BLaER1 (cell line): Measurements from ENCODE around the gene LSM2.

Experiments used
- H3K27ac ChIP-seq: shearing (Covaris generic); formaldehyde crosslinking; 2 replicates; pipeline ENCODE4 v1.8.1; 2022
- H3K27me3 ChIP-seq: shearing (Covaris generic); formaldehyde crosslinking; 2 replicates; pipeline ENCODE4 v1.8.1; 2022
- H3K36me3 ChIP-seq: shearing (Covaris generic); formaldehyde crosslinking; 2 replicates; pipeline ENCODE4 v1.8.1; 2022
- H3K4me1 ChIP-seq: shearing (Covaris generic); formaldehyde crosslinking; 2 replicates; pipeline ENCODE4 v1.8.1; 2022
- H3K4me2 ChIP-seq: shearing (Covaris generic); formaldehyde crosslinking; 2 replicates; pipeline ENCODE4 v1.8.1; 2022
- H3K4me3 ChIP-seq: shearing (Covaris generic); formaldehyde crosslinking; 2 replicates; pipeline ENCODE4 v1.8.1; 2022
- H3K9ac ChIP-seq: shearing (Covaris generic); formaldehyde crosslinking; 2 replicates; pipeline ENCODE4 v1.8.1; 2022
- H3K9me3 ChIP-seq: shearing (Covaris generic); formaldehyde crosslinking; 2 replicates; pipeline ENCODE4 v1.8.1; 2022
- H4K20me1 ChIP-seq: shearing (Covaris generic); formaldehyde crosslinking; 2 replicates; pipeline ENCODE4 v1.8.1; 2022
- Cebpa-rat ChIP-seq: shearing (Covaris generic); IDR thresholded peaks from 2 replicates; pipeline ENCODE4 v1.8.1; 2022

Gene LSM2

DNA sequence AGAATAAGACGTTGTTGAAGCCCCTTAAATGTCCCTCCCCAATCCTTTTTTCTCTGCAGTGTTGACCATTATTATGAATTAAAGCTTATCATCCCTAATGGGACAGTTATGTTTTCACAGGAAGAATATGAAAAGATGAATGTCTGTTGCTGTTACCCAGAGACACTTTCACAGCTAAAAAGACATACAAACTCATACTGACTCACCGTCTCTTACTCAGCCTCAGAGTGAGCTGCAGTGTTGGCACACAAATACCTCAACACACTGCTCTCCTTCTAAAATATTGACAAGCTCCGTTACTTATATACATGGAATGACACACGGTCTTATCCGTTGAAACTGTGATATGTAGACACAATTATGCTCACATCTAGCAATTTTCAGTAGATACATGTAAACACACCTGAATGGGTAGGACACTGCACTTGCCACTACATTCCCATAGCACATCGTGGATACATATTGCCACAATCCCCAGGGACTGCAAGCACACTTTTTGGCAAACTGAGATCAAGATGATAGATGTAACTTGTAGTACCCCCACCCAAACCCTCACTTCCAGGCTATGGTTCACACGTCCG lies 53.9 kb downstream of the LSM2 start:
- Histone ChIP-seq H3K27ac (no peak overlapping the region), H3K4me1 (no peaks in the 10 kb centered on the region), H3K9ac (no peak overlapping the region), H3K36me3 (peaks cover 46% of the 10 kb centered on the region), H3K4me2 (no peak overlapping the region), H3K27me3 (no peaks in the 10 kb centered on the region), H3K9me3 (no peaks in the 10 kb centered on the region), H4K20me1 (no peaks in the 10 kb centered on the region), H3K4me3 (no peak overlapping the region)
- no peak for TF ChIP-seq Cebpa-rat

DNA sequence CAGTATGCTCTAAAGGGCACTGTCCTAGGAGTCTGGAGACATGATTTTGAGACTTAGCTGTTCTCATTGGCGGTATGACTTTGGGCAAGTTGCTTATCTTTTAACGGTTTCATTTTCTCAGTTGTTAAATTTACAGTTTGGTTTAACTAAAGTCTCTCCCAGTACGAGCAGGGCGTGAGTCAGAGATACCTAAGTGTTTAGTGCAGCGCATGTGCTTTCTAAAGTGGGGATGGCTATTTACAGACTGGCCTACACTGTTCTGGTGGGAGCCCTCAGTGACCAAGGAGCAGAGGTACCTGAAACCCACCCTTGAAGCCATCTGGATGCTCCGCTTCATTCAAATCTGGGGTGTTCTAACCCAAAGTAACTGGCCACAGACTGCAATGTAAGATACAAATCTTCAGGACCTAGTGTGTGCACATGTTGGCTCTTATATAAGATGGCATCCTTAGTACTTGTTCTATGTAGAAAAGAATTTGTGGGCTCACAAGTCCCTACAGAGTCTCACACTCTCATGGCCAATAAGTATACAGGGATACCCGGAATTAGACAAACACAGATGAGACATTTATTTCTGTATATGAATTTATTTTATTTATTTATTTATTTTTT lies 56.2 kb downstream of the LSM2 start:
- H4K20me1 ChIP-seq = no peaks in the 10 kb centered on the region
- no peak overlapping the region for H3K4me2 ChIP-seq
- H3K4me1 ChIP-seq = no peaks in the 10 kb centered on the region
- no peaks in the 10 kb centered on the region for H3K27me3 ChIP-seq
- no peak overlapping the region for H3K9ac ChIP-seq
- H3K27ac ChIP-seq = no peak overlapping the region
- peaks cover 63% of the 10 kb centered on the region for H3K36me3 ChIP-seq
- no peak overlapping the region for H3K4me3 ChIP-seq
- TF ChIP-seq Cebpa-rat = no peak
- H3K9me3 ChIP-seq = no peaks in the 10 kb centered on the region

DNA sequence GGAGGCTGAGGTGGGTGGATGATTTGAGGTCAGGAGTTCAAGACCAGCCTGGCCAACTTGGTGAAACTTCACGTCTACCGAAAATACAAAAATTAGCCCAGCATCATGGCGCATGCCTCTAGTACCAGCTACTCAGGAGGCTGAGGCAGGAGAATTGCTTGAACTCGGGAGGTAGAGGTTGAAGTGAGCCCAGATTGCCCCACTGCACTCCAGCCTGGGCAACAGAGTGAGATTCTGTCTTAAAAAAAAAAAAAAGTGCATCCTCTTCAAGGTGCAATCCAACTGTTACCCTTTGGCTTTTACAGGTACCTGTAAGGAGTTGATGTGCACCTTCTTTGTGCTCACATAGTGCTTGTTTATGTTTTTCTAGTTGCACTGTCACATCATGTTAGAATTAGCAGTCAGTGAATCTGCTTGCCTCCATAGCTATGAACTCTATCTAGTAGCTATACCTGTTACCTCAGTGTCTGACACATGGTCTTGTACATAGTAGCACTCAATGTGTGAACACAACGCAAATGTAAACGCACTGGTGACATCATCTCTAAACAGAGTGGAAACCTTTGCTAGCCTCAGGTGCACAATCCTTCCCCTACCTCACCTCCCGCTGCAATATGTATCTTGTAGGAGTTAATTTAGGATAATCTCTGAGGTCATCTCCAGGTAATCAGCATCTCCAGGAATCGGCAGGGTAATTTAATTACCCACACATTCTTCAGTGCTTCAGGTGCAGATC lies 57.3 kb downstream of the LSM2 start:
- Histone ChIP-seq H3K27ac (no peak overlapping the region), H3K27me3 (no peaks in the 10 kb centered on the region), H3K4me1 (peaks cover 8% of the 10 kb centered on the region), H3K9me3 (no peaks in the 10 kb centered on the region), H3K9ac (no peak overlapping the region), H3K4me3 (no peak overlapping the region), H3K36me3 (peaks cover 70% of the 10 kb centered on the region), H4K20me1 (no peaks in the 10 kb centered on the region), H3K4me2 (no peak overlapping the region)
- TF ChIP-seq Cebpa-rat = no peak
